GM21825 (cell line): ENCODE measurements around the gene PAM.
"Not testable (repeated sequence)": the region's sequence is repeated elsewhere in the genome, so short reads cannot be mapped to it uniquely, and the experiment has no call there.

ENCODE experiments used
- ATAC-seq: cut with Tn5 transposase; IDR thresholded peaks from one replicate; pipeline ENCODE4 v1.9.1; 2021; ENCODE audit warnings: mild to moderate bottlenecking, moderate library complexity; ENCODE audit not compliant: unreplicated experiment

The PAM gene

GRCh38 chr5:102891175-102891574 lies 136.1 kb downstream of the PAM start:
- ATAC-seq = no peak

GRCh38 chr5:102893942-102894341 lies 138.8 kb downstream of the PAM start:
- ATAC-seq = no peak

DNA sequence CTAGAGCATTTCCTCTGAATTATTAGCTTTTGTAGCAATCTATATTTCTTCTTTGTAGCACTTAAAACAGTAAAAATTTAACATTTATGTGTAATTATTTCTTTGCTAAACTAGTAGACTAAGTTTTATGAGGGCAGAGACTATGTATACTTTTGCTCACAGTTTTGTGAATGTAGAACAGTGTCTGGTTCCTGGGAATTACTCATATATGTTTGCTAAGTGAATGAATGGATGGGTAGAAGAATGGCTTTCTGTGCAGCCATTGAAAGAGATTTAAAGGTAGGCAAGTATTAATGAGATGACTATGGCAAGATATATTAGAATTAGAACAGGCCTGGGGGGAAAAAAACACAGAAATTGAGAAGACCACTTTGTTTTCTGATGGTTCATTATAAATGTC lies 140.1 kb downstream of the PAM start:
- no peak for ATAC-seq

DNA sequence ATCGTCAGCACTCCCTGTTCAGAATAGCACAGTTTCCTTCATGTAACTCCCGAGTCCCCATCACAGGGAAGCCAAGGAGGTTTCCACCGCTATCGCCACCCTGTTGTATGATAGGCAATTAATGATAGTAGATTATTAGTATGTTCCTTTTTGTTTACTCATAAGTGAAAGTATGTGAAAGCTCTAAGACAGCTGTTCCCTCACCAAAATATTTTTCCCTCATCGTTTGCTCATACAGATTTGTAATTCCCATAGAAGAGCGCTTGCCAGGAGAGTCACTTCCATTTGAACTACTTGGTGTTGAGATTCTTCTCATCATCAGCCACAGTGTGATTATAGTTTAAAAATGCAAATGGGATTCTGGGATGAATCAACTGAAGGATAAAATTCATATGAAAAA lies 140.9 kb downstream of the PAM start:
- no peak for ATAC-seq

DNA sequence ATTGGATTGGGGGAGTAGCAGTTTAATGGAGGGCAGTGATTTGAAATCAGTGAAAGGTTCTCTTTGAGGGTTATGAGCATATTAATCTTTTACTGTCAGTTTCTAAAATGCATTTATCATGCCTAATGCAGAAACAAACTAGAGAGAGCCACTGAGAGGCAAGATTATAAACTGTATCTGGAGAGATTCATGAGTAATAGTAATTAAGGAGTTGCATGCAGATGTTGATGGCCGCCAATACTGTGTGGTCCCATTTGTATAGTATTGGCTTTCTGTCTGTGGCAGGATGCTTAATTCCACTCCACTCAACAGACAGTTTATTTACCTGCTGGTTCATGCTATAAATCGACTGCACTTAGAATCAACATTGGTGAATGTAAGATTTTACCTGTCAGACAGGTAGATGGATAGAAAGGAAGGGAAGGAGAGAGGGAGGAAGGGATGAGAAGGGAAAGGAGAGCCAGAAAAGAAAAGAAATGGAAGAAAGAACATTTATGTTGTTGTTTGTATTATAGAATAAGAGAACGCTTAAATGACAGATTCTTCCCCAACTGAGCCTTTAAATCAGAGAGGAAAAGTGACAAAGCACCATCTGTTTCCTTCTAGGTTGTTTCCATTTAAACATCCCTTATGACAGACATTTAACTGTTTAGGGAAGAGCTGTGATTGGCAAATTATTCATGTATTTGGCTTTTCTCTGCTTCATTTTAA lies 146.5 kb downstream of the PAM start:
- no peak for ATAC-seq

- ATAC-seq = no peak
These were observed 147.0 kb downstream of the PAM start for GRCh38 chr5:102902135-102902448.

- no peak for ATAC-seq
These were observed 147.5 kb downstream of the PAM start for GRCh38 chr5:102902647-102903046.

DNA sequence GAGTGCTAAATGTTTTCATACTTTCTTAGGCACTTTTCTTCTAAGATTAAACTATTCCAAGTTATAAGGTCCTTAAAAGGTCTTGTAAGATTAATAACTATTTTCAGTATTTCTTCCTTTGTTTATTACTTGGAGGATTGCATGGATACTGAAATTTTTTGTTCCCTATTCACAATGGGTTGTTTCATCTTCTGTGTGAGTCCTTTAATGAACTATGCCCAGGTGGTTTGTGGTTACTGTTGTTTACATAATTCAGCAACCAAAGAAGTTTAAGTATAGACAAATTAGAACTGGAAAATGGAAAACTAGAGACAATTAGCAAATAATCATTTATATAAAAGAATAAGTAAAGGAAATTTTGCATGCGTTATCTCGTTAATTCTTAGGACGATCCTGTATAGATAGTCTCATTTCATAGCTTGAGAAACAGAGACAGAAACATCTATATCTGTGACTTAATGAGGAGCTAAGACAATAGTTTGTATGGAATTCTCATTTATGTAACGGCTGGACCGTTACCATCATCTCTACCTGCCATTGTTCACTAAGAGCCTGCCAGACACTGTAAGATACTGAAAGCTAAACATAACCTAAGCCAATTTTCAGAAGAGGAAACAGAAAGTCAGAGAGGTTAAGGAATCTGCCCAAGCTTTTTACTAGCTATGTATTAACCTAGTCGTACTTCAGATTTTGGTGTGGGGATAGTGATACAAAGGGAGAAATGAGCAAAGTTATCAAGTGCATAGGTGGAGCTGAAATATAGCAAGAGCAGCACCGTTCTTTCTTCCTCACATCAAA lies 148.2 kb downstream of the PAM start:
- no peak for ATAC-seq

DNA sequence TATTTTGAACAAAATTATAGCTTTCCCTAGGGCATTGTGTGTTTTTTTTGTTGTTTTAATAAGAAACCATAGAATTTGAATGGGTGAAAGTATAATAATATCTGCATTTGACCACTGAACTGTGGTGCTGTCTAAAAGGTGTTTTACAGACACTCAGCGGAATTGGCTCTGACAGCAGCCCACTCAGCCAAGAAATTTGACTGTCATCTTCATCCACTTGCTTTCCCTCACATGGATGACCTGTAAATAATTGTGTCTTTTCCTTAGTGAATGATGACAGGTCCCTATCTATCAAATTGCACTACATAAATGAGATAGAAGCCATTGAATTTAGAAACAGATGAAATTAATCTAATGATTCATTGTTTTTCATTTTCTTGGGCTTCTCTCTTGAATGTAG lies 150.0 kb downstream of the PAM start:
- no peak for ATAC-seq

DNA sequence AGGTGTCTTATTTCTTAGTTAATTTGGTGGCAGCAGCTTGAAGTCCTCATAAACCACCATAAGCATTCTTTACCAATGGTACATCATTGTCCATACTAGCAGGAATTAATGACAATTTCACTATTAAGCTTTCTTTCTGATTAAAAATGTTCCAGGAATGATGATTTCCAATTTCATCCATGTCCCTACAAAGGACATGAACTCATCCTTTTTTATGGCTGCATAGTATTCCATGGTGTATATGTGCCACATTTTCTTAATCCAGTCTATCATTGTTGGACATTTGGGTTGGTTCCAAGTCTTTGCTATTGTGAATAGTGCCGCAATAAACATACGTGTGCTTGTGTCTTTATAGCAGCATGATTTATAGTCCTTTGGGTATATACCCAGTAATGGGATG lies 152.0 kb downstream of the PAM start:
- ATAC-seq = not testable (repeated sequence)

DNA sequence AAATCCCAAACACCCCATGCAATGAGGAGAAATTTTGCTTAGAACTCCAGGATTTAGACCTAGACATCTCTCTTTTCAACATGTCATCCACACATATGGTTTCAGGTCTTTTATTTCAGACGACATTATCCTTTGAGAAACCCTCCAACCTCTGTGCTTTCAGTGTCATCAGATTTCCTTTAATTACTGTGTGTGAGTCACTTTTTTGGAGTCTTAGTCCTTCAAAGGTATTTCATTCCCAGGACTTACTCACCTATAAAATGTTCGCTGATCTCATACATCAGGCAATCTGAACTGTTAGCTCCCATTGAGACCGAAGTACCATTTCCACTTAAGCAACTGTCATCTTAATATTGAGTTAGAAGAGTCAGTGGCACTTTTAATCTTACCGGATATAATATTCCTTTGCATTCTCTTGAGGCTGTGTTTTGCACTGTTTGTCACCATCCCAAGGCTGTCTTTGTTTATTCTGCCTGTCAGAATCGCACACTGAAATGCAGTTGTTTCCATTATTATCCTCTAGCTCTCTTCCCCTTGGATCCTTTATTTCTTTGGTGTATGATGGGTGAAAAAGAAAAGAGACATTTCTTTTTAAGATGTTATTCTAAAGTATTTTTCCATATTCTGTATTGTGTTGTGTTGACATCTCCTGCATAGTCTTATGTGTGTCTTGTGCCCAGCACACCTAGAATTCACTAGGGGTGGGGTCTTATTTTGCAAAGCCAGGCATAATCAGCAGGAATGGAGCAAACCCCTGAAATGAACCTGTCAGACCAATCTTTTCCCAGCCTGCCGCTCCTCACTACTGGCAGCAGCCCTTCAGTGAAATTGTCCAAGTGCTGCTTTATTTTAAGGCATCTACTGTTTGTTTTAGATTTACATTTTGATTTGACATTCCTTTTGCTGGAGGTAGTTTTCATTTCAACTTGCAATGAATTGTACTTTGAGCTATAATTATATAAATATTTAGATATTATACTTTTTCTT lies 155.4 kb downstream of the PAM start:
- ATAC-seq = no peak

GRCh38 chr5:102911973-102912372 lies 156.9 kb downstream of the PAM start:
- no peak for ATAC-seq

DNA sequence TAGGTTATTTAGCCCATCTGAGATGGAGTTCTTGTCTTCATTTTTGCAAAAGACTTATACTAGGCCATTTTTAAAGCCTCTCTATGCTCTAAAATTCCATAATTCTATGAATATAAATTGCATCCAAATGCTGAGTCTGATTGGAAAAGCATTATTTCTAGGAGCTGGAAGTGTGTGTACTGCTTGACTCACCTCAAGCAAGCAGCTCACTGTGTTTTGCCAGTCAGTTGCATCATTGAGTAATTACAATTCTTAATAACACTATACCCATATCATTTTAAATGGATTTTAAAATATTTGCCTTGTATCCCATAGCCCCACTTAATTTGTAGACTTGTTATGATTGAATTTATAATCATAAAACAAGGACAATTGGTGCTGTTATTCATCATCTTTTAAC lies 161.0 kb downstream of the PAM start:
- no peak for ATAC-seq

DNA sequence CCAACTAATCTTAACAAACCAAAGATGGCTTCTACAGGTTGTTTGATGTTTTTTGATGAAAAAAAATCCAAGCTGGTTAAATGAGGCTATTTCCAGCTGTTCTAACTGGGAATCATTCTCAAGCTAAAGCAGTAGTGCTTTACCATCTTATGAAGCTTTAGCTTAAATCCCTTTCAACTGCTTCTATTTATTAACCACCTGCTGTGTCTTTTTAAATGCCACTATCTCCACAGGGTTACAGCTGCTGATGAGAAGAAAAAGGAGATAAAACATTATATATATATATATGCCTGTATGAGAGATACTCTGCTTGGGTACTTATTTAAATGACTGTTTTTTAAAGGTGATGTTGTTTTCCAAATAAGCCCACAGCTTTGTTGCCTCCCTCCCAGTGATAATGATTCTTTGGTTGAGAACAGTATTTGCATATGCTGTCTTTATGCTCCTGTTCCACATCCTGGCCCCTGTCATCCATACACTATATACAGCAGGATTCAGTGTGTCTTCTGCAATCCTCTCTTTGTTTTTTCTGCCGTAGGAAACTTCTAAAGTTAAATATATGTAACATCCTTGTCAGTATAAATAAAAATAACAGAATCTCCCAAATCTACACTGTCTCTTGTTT lies 164.0 kb downstream of the PAM start:
- no peak for ATAC-seq

- ATAC-seq = no peak
These were observed 165.7 kb downstream of the PAM start for GRCh38 chr5:102920762-102921161.

GRCh38 chr5:102921341-102922044 lies 166.4 kb downstream of the PAM start:
- ATAC-seq = no peak

DNA sequence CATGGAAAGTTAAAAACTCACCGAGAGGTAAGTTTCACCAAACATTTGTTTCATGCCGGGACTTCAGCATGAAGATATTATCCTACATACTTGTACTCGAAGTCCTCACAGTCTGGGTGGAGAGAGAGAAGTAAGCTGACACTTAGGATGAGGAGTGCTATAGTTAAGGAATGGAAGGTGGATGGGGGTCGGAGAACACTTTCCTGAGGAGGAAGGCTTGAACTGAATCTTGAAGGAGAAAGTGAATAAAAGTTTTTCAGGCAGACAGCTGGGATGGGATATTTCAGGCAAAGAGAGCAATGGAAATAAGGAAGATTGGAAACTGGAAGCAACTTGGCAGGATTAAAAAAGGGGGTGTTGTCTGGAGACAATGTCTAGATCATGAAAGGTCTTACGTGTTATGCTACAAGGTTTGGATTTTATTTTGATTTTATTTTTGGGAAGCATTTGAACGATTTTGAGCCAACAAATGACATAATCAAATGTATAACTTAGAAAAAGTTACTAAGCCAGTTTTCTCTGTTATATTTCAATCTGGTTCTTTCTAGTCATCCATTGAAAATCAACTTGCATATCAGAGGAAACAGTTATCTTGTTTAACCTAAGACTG lies 167.1 kb downstream of the PAM start:
- ATAC-seq = no peak

GRCh38 chr5:102922799-102923477 lies 167.8 kb downstream of the PAM start:
- no peak for ATAC-seq

- ATAC-seq = no peak
These were observed 169.9 kb downstream of the PAM start for GRCh38 chr5:102924963-102925362.
